Ishikawa (cell line): Measurements from ENCODE around the gene AGBL5.

Experiments used
- CEBPB ChIP-seq: IDR thresholded peaks from 2 replicates; pipeline ENCODE4 v1.6.1; 2012
- CREB1 ChIP-seq: IDR thresholded peaks from 2 replicates; pipeline ENCODE4 v1.6.1; 2012; ENCODE audit warnings: low read depth
- EGR1 ChIP-seq: IDR thresholded peaks from 2 replicates; pipeline ENCODE4 v1.6.1; 2012
- EP300 ChIP-seq: IDR thresholded peaks from 2 replicates; pipeline ENCODE4 v1.6.1; 2012; ENCODE audit warnings: borderline replicate concordance
- FOXM1 ChIP-seq: IDR thresholded peaks from 2 replicates; pipeline ENCODE4 v1.6.1; 2012; ENCODE audit warnings: low read depth, borderline replicate concordance
- MAX ChIP-seq: IDR thresholded peaks from 2 replicates; pipeline ENCODE4 v1.6.1; 2012
- NFIC ChIP-seq: IDR thresholded peaks from 2 replicates; pipeline ENCODE4 v1.6.1; 2012
- RAD21 ChIP-seq: IDR thresholded peaks from 2 replicates; pipeline ENCODE4 v1.6.1; 2012; ENCODE audit warnings: low read depth
- TAF1 ChIP-seq: IDR thresholded peaks from 2 replicates; pipeline ENCODE4 v1.6.1; 2012; ENCODE audit warnings: low read depth, mild to moderate bottlenecking
- TCF12 ChIP-seq: IDR thresholded peaks from 2 replicates; pipeline ENCODE4 v1.6.1; 2012; ENCODE audit warnings: low read depth
- TEAD4 ChIP-seq: IDR thresholded peaks from 2 replicates; pipeline ENCODE4 v1.6.1; 2012
- YY1 ChIP-seq: IDR thresholded peaks from 2 replicates; pipeline ENCODE4 v1.6.1; 2012; ENCODE audit warnings: low read depth
- ZBTB7A ChIP-seq: IDR thresholded peaks from 2 replicates; pipeline ENCODE4 v1.6.1; 2012; ENCODE audit warnings: low read depth
- TF ChIP-seq, protein P1 (sequence below): IDR thresholded peaks from 2 replicates; pipeline ENCODE4 v1.6.1; 2012
- TF ChIP-seq, protein P2 (sequence below): IDR thresholded peaks from 2 replicates; pipeline ENCODE4 v1.6.1; 2012; ENCODE audit warnings: low read depth, mild to moderate bottlenecking

Gene AGBL5

GRCh38 chr2:27086090-27086723 is 34.7 kb downstream of the AGBL5 start:
- peak; percentile 80 for TF ChIP-seq ZBTB7A
- no peak for TF ChIP-seq FOXM1
- TF ChIP-seq, protein P1, sequence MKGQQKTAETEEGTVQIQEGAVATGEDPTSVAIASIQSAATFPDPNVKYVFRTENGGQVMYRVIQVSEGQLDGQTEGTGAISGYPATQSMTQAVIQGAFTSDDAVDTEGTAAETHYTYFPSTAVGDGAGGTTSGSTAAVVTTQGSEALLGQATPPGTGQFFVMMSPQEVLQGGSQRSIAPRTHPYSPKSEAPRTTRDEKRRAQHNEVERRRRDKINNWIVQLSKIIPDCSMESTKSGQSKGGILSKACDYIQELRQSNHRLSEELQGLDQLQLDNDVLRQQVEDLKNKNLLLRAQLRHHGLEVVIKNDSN, result peak; percentile 89
- TF ChIP-seq NFIC, result no peak
- peak; percentile 48; the same call in 1 of the 2 replicates for TF ChIP-seq TAF1
- TF ChIP-seq EP300, result 0 out of 2 replicates have a peak, but pooled peaks have one; percentile 18
- peak; percentile 55 for TF ChIP-seq EGR1
- TF ChIP-seq YY1, result no peak
- TF ChIP-seq CREB1, result 0 out of 2 replicates have a peak, but pooled peaks have one; percentile 20
- TF ChIP-seq, protein P2, sequence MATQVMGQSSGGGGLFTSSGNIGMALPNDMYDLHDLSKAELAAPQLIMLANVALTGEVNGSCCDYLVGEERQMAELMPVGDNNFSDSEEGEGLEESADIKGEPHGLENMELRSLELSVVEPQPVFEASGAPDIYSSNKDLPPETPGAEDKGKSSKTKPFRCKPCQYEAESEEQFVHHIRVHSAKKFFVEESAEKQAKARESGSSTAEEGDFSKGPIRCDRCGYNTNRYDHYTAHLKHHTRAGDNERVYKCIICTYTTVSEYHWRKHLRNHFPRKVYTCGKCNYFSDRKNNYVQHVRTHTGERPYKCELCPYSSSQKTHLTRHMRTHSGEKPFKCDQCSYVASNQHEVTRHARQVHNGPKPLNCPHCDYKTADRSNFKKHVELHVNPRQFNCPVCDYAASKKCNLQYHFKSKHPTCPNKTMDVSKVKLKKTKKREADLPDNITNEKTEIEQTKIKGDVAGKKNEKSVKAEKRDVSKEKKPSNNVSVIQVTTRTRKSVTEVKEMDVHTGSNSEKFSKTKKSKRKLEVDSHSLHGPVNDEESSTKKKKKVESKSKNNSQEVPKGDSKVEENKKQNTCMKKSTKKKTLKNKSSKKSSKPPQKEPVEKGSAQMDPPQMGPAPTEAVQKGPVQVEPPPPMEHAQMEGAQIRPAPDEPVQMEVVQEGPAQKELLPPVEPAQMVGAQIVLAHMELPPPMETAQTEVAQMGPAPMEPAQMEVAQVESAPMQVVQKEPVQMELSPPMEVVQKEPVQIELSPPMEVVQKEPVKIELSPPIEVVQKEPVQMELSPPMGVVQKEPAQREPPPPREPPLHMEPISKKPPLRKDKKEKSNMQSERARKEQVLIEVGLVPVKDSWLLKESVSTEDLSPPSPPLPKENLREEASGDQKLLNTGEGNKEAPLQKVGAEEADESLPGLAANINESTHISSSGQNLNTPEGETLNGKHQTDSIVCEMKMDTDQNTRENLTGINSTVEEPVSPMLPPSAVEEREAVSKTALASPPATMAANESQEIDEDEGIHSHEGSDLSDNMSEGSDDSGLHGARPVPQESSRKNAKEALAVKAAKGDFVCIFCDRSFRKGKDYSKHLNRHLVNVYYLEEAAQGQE, result no peak
- no peak for TF ChIP-seq CEBPB
- peak; percentile 32; the same call in 1 of the 2 replicates for TF ChIP-seq TCF12
- peak; percentile 41; the same call in 1 of the 2 replicates for TF ChIP-seq RAD21
- TF ChIP-seq MAX, result peak; percentile 91
- peak; percentile 31; the same call in 1 of the 2 replicates for TF ChIP-seq TEAD4

DNA sequence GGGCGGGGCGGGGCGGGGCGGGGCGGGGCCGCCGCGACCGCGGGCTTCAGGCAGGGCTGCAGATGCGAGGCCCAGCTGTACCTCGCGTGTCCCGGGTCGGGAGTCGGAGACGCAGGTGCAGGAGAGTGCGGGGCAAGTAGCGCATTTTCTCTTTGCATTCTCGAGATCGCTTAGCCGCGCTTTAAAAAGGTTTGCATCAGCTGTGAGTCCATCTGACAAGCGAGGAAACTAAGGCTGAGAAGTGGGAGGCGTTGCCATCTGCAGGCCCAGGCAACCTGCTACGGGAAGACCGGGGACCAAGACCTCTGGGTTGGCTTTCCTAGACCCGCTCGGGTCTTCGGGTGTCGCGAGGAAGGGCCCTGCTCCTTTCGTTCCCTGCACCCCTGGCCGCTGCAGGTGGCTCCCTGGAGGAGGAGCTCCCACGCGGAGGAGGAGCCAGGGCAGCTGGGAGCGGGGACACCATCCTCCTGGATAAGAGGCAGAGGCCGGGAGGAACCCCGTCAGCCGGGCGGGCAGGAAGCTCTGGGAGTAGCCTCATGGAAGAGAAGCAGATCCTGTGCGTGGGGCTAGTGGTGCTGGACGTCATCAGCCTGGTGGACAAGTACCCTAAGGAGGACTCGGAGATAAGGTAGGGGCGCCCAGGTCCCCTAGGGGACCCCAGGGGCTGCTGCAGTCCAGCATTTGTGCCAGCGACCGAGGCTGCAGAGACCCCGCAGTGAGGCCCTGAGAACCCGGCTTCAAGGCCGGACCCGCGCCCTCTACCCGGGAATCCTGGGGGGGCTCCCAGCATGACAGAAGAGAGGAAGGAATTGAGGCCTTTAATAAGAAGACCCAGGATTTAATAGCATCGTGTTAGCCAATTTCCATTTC is 35.5 kb downstream of the AGBL5 start, which contains the start of gene KHK:
Gene KHK (plus strand): TSS at position 49 of the 870 bp plus-strand sequence. CDS start 488 bp downstream, at position 537.
- peak; percentile 5; the same call in 1 of the 2 replicates for TF ChIP-seq TAF1
- TF ChIP-seq EGR1, result no peak
- TF ChIP-seq CEBPB, result no peak
- no peak for TF ChIP-seq ZBTB7A
- TF ChIP-seq MAX, result peak; percentile 53; the same call in 1 of the 2 replicates
- TF ChIP-seq, protein P1, result no peak
- TF ChIP-seq RAD21, result no peak
- TF ChIP-seq CREB1, result no peak
- TF ChIP-seq NFIC, result no peak

DNA sequence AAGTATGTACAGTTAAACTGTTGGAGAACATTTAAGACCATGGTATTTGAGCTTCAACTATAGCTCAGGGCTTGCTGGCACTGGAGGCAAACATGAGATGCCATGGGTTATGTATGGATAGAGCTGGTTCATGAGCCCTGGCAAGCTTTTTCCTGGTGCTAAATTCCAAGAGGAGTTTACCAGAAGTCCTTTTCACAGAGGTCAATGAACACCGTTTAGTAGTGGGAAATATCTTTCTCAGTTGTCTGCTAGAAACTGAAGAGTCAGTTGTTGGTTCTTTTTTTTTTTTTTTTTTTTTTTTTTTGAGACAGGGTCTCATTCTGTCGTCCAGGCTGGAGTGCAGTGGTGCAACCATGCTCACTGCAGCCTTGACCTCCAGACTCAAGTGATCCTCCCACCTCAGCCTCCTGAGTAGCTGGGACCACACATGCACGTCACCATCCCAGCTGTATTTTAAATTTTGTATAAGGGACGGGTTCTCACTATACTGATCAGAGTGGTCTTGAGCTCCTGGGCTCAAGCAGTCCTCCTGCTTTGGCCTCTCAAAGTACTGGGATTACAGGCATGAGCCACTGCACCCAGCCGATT is 36.4 kb downstream of the AGBL5 start:
- TF ChIP-seq EP300 (no peak), TEAD4 (no peak), NFIC (no peak)

DNA sequence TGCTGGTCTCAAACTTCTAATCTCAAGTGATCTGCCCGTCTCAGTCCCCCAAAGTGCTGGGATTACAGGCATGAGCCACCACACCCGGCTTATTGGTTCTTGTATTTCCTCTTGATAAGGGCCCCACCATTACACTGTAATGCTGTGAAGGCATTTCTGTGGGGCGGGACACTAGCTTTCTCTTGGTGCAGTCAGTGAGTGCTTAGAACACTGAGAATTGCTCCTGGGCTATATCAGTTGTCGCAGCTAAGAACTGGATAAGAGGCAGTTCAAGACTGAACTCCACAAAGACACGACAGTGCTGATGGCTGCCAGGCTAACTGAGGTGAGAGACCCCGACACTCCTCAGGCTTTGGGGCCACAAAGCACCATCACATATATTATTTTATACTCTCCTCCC is 37.2 kb downstream of the AGBL5 start:
- no peak for TF ChIP-seq TAF1
- TF ChIP-seq CEBPB, result no peak
- TF ChIP-seq RAD21, result no peak
- TF ChIP-seq EGR1, result no peak
- TF ChIP-seq, protein P2, result no peak
- TF ChIP-seq FOXM1, result no peak
- no peak for TF ChIP-seq YY1
- TF ChIP-seq NFIC, result no peak
- no peak for TF ChIP-seq TEAD4
- TF ChIP-seq CREB1, result no peak
- TF ChIP-seq ZBTB7A, result no peak
- no peak for TF ChIP-seq MAX
- TF ChIP-seq TCF12, result no peak
- TF ChIP-seq EP300, result no peak
- TF ChIP-seq, protein P1, result no peak
